ENCODE results near the gene ZNF385C.

Gene ZNF385C

DNA sequence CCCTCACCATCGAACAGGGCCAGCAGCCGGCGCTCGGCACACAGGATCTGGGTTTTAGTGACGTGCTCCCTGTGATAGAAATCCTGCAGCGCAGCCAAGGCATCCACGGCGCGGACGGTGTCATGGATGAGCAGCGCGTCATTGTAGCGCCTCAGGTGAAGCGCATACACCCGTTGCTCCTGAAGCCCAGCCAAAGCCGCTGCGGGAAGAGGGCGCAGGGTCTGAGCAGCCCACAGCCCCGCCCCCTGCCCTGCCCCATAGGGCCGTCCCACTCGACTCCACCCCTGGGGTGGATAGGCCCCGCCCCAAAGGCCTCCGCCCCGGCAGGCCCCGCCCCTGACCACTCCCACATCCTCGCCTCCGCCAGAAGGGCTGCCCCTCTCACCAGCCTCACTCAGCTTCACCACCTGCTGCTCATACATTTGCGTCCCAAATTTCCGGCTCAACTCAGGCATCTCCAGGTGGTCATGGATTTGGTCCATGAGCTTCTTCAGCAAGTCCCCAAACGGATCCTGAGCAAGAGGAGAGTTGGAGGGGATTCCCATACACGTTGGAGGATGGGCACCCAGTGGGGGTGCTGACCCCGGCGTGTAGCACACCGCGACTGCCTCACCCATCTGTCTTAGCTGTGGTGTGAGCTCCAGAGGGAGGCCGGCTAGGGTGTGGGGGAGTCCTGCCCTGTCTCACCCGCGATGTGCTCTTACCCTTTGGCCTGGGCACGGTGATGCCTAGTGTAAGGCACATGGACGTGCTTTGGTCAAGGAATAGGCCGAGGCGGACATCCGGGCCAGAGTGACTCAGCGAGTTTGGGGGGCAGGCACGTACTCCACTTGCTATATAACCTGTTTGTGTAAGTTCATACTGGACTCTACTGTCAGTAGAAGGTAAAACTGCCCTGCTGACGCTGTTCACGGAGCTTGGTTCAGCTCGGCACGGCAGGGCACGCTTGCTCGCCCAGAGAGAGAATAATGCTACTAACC is 9.6 kb upstream of the ZNF385C start:
- peak in 2 of 14 donors; percentile 35 to 87 for DNase-seq

DNA sequence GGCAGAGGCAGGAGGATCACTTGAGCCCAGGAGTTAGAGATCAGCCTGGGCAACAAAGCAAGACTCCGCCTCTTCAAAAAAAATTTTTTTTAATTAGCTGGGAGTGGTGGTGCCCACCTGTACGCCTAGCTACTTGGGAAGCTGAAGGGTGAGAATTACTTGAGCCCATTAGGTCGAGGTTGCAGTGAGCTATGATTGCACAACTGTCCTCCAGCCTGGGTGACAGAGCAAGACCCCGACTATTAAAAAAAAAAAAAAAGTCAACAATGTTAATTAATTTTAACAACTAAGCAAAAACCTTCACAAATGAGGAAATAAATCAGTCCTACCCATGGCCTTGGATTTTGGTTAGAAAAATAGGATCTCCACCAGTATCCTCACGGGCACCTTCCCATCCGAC is 8.9 kb upstream of the ZNF385C start:
- no peak for DNase-seq

DNA sequence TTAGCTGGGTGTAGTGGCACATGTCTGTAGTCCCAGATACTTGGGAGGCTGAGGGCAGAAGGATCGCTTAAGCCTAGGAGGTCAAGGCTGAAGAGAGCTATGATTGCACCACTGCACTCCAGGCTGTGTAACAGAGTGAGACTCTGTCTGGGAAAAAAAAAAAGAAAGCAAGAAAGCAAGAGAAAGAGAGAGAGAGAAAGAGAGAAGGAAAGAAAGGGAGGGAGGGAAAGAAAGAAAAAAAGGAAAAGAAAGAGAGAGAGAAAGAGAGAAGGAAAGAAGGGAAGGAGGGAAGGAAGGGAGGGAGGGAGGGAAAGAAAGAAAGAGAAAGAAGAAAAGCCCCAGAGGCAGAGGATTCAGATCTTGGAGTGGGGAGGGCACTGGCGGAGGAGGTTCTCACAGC is 7.7 kb upstream of the ZNF385C start:
- no peak for DNase-seq

DNA sequence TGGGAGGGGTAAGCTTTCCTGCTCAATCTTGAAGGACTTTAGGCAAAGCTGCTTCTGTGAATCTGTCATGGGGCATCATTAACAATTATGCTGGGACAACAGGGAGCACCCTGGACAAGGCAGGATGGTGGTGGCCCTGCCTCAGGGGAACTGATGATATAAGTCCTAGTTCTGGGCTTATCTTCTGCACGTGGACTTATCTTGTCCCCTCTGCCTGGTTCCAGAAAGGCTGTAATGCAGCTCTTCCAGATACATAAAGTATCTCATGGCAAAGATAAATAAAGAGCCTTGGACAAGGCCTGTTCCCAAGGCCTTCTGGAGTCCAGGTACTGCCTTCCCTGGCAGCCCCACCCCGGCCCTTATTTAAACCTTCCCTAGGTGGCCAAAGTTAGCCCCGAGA is 6.0 kb upstream of the ZNF385C start:
- DNase-seq, result no peak

DNA sequence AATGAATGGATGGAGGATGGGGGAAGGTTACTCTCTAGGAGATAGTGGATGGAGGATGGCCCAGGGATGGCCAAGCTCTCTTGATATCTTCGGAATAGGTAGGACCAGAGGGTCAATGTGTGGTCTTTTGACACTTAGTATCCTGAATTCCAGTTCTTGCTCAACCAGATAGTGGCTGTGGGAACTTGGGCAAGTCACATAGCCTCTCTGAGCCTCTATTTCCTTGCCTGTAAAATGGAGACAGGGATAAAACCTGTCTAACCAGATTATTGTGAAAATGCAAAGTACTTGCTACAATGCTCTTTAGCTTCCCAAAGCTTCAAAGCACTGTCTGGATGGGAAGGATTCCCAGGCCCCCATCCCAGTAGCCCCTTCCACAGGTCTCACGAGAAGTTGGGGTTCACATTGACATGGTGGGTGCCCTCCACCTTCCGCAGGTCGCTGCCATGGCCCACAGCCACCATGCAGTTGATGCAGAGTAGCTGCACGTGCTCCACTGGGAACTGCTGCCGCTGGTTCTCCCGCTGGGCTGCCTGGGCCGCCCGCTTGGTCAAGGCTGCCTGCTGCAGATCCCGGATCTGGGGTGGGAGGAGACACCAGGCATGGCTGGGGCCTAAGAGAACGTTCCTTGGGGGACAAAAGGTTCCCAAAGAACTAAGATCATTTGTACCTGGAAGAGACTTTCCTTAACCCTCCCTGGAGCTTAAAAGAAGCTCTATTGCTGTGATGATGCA is 5.1 kb upstream of the ZNF385C start:
- no peak for DNase-seq

DNA sequence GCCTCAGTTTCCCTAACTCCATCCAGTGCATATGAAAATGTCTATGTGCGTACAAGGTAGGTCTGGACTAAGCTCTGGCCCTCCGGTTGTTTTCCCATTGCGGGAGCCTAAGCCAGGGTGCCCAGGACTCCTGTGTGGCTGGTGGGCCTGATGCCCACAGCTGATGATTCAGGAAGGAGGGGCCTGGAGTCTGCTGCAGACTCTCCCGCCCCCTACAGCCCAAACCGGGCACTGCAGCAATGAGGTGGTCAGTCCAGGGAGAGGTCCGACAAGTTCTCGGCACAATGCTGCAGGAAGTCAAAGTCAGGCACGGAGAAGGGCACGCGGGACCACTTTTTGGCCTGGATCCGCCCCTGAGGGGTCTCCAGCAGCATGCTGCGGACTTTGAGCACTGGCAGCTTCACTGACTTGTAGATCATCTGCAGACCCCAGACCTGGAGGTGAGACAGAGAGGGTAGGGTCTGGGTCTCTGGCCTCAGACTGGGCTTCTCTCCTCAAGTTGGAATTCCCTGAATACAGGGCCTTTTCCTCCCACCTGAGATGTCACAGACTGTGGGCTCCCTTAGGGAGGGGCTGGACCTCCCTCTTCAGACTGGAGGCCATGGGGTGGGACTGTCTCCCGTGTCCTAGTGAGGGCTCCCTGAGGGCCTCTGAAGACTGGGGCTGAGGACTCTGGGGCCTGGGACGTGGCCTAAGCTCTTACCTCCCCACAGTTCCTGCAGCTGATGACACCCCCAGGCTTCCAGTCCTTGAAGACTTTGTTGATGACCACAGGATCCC is 3.4 kb upstream of the ZNF385C start:
- peak in 11 of 14 donors; percentile 7 to 77 (median 52) for DNase-seq

DNA sequence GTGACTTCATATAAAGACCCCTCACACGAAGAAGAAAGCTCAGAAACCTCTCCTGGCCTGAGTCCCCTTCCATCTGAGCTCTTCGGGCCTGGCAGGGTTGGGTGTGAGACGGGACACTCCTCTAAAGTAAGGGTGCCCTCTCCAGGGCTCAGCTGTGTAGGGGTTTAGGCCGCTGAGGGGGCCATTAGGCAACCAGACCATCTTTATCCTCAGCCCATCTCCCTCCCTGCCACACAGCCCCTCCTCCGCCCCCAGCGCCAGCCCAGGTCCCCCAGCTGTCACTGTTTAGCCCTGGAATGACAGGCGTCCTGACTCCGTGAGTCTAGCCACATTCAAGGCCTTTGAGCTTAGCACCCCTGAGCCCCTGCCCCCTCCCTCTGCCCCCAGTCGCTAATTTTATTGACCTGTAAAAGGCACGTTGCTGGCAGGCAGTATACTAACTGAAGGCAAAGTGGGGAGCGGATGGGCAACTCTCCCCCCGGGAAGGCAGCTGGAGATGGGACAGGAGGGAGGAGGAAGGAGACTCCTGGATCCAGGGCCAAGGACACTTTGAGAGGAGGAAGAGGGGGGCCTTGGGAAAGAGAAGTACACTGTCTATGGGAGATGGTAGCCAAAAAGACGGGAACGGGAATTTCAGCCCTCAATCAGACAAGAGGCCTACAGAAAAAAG is 592 bp upstream of the ZNF385C start:
- no peak for DNase-seq

DNA sequence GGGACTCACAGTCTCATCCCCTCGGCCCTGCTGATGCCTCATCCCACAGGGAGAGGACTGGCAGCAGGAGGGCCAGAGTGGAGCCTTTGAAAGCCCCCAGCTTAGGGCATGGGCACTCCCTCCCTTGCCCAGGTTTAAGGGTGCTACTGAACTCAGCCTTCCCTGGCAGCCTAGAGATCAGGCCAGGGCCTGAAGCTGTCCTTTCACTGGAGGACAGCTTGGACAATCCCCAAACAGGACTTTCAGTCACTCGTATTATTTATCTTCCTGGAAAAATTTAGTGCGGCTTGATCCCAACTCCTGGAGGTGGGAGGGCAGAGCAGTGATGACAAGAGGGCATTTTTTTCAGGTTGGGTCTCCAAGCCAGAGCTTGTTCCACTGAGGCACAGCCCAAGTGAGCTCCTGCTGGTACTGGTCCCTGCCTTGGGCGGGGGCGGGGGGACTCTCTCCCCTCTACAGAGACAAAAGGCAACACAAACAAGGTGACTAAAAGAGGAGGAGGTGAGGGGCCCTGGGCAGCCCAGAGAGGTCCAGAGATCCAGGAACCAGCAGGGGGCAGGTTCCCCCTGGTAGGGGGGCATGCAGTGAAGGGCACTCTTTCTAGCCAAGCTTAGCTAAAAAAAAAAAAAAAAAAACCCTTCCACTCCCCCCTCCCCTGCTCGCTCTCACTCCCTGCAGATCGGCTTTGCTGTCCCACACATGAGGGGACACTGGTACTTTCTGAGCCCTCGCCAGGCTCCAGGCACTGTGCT is 1.7 kb downstream of the ZNF385C start:
- no peak for DNase-seq

DNA sequence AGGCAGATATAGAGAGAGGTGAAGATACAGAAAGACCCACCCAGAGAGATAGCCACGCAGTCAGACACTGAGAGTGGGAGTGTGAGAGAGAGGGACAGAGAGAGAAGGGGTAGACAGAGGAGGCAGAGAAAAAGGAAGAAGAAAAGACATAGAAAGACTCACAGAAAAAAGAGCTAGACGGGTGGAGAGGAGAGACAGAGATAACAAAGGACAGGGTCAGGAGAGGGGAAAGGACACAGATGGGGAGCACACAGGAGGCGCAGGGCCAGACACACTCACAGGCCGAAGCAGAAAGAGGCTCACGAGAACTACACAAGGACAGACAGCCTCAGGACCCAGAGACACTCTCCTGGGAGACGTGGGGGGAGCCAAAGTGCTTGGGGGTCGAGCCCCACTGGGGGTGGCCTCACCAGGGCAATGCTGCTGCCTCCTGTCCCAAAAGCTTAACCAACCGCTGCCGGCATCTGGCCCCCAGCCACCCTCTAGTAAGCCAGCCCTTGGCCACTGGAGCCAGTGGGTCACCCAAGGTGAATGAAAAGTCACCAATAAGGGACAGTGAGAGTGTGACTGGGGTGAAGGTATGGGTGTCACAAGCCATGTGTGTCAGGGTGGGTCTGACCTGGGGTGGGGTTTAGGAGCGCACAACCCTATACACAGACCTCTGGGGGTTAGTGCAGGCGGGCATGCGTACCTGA is 3.8 kb downstream of the ZNF385C start:
- no peak for DNase-seq

DNA sequence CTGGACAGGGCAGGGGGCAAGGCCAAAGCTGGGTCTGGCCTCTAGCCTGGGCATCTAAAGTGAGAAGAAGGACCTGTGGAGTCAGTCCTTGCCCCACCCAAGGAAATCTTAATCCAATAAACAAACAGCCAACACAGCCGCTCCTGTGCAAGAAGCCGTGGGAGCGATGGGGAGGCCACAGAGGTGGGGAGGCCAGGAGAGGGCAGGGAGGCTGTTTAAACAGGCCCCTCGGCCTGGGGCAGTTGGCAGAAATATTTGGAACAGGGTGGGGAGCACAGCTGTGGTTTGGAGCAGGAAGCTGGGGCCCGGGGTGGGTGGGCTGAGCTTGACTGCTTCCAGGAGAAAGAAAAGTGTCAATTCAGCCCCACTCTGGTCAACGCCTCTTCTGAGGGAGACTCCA is 5.3 kb downstream of the ZNF385C start:
- DNase-seq, result no peak

DNA sequence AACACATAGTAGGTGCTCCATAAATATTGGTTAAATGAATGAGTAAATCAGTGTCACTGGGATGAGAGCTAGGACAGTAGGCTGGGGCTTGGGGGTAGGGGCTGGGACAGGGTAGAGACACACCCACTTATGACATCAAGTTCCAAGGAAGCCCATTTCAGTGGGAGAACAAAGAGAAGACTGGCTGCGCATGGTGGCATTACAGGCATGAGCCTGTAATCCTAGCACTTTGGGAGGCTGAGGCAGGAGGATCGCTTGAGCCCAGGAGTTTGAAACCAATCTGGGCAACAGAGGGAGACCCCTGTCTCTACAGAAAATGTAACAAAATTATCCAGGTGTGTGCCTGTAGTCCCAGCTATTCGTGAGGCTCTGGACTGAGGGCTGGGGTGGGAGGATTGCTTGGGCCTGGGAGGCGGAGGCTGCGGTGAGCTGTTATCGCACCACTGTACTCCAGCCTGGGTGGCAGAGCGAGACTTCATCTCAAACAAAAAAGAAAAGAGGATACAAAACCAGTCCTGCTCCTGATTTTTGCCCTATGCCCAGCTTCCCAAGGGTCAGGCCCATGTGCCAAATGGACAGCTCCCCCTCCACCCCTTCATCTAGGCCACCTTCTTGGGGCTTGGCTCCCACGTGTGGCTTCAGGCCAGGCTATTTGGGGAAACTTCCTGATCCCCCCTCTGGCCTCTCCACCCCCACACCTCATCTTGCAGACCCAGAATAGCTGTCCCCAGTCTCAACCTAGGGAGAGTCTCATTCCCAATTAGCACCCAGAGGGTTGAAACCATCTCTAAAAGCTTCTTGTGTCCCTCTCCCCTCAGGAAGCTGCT is 7.1 kb downstream of the ZNF385C start:
- DNase-seq, result no peak

DNA sequence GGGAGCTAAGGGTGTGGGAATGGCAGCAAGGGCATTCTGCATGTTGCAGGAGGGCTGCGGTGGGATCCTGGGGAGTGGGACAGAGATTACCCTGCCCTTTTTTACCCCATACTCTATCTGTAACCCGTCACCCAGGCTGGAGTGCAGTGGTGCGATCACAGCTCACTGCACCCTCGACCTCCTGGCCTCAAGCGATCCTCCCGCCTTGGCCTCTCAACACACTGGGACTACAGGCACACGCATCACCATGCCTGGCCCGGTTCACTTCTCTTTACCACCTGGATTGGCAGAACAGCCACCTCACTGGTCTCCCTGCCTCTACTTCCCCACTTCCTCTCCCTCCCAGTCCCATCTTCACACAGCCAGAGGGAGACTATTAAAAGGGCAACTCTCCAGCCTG is 9.5 kb downstream of the ZNF385C start:
- no peak for DNase-seq

DNA sequence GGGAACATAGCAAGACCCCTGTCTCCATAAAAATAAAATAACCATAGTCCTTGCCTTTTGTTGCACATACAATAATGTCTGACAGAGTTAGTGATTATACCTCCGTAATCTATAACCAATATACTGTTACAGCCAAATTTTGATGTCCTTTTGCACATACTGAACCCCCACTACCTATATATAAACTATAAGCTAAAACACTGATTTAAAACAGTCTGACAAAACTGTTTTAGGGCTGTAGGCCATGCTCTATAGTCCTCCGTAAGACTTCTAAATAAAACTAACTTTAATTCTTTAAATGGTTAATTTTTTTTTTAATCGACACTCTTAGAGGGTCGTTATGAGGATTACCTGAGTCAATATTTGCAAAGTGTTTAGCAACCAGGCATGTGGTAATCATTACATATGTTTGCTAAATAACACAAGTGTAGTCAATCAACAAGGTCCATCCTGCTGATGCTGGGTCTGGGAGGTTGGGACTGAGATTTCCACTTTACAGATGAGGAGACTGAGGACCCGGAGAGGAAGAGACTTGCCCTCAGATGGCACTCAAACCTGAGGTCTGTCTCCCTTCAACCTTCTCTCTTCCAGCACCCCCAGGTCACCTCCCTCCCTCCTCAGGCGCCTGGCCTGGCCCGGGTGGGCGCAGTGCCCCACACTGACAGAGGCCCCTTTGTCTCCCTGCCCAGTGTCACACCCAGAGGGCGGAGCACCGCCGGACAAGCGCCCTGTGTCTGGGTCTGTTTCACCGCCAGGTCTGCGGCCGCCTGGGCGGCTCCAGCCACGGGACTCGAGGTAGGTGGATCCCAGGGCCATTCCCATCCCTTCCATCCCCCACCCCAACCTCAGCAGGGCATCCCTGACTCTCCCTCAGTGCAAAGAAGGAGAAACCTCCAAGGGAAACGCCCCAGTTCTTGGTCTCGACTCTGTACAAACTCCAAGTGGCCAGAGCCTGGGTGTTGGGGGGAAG is 10.3 kb downstream of the ZNF385C start:
- peak in 5 of 14 donors; percentile 13 to 42 (median 30) for DNase-seq

DNA sequence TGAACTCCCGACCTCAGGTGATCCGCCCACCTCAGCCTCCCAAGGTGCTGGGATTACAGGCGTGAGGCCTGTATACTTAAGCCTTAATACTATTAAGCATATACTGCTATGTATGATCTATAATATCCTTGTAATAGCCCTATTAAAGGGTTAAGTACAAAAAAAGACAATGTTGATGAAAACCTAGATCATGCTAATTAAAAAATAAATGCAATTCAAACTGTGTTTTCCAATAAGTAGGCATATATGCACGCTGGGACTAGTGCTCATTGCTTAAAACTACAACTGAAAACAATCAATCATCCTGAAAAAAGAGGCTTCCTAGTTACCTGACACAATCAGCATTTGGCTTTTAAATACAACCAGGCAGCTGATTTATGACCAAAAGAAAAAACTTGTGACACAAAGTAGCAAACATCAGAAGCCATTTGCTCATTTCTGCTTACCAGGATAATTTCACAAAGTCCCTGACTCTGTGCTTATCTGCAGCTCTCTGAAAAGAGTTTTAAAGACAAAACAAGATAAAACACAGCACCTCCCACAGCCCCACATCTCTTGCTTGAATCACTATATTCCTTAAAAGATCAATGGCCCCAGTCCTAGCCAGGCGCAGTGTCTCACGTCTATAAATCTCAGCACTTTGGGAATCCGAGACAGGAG is 11.1 kb downstream of the ZNF385C start:
- no peak for DNase-seq

DNA sequence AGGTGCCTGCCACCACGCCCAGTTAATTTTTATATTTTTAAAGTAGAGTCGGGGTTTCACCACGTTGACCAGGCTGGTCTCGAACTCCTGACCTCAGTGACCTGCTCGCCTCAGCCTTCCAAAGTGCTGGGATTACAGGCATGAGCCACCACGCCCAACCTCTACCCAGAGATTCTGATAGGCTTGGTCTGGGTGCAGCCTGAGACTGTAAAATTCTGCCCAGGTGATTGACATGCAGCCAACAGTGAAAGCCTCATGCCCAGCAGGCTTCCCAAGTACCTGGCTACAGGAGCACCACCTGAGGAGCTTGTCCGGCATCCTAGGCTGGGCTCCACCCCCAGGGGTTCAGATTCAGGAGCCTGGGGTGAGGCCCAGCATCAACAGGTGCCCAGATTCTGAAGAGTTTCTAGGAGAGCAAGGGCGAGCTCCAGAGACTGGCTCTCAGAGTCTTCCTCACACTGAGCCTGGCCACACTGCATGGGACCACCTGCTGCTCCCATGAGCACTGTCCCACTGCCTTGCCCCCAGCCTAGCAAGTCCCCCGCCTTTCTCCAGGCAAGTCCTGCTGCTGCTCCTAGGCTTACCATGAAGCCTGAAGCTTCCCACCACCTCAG is 16.6 kb downstream of the ZNF385C start:
- DNase-seq, result no peak

DNA sequence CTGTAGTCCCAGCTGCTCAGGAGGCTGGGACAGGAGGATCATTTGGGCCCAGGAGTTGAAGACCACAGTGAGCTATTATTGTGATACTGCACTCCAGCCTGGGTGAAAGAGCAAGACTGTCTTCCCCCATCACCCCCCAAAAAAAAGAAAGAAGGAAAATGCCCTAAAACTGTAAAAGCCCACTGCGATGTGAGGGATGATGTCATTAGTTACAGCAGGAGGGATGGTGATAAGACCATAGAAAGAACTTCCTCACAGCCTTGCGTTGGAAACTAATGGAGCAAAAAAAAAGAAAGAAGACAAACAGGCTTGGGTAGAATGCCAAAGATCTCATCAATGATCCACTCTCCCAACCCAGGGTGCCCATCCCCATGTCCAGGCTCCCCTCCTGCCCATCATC is 18.7 kb downstream of the ZNF385C start:
- no peak for DNase-seq

DNA sequence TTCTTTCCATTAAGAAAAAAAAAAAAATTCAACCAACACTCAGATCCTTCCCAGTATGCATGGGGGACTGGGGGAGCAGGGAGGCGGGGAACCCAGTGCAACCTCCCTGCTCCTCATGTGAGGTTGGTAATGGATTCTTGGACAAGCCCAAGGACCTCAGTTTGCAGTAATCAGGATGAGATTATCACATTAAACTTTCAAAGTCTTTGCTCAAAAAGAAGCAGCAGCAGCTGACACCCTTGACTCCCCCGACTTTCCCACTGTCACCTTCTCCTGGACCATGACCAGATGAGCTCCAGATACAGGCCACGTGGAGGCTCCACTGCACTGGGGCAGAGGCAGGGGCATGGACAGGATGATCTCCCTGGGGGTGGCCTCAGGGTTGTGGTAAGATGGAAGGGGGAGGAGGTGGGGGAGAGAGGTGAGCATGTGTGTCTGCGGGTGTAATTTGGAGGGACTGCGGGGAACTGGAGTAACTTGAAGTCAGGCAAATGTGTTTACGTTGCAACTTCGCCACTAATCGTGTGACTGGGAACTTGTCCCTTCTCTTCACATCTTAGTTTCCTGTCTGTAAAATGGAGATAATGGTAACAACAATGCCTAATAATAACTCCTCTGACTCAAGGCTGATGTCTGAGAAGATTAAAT is 19.8 kb downstream of the ZNF385C start:
- DNase-seq, result no peak
